Measurements from ENCODE around the gene PER1. TPM values are rescaled to one million over a fixed set of nuclear protein-coding genes. Genes with fewer than 3 reads are reported as not detected.

Gene PER1
- total RNA-seq, 6 experiments from 2014 or later: 25.7 to 118 (median 55.2) TPM

DNA sequence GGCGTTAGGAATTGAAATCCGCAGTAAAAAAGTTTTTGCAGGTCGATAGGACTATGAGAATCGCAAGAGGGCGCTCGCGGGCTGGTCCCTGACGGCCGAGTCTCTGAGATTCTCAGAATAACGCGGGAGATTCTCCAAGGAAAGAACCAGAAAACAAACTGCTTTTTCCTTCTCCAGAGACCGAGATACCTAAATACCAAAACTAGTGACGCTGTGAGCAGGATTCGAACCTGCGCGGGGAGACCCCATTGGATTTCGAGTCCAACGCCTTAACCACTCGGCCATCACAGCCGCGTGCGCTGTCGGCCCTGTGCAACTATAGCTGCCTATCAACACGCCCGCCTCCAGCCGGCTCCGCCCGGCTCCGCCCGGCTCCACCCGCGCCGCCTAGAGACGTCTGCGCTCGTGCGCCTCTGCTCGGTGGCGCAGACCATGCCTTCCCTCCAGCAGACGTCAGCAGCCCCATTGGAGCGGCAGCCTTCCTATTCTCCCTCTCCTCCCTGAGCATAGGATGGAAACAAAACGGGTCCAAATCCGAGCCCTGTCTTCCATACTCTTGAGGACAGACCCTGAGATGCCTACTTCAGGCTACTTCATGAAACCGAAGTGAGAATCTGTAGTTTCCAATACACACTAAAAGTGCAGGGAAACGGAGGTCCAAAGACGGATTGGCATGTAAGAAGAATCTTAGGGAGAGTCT lies 13.4 kb downstream of the PER1 start:
- ATAC-seq: peak; percentile 87 to 93 (median 88)
- peaks cover 0 to 9% (median 1%) of the 10 kb centered on the region in 4 donors for H3K4me1 ChIP-seq
- intact Hi-C loops (cut with DNase I): no loop called here
- peak; percentile 68 for TF ChIP-seq POLR2A (IDR thresholded peaks at IDR 0.05)
- TF ChIP-seq, protein P1, sequence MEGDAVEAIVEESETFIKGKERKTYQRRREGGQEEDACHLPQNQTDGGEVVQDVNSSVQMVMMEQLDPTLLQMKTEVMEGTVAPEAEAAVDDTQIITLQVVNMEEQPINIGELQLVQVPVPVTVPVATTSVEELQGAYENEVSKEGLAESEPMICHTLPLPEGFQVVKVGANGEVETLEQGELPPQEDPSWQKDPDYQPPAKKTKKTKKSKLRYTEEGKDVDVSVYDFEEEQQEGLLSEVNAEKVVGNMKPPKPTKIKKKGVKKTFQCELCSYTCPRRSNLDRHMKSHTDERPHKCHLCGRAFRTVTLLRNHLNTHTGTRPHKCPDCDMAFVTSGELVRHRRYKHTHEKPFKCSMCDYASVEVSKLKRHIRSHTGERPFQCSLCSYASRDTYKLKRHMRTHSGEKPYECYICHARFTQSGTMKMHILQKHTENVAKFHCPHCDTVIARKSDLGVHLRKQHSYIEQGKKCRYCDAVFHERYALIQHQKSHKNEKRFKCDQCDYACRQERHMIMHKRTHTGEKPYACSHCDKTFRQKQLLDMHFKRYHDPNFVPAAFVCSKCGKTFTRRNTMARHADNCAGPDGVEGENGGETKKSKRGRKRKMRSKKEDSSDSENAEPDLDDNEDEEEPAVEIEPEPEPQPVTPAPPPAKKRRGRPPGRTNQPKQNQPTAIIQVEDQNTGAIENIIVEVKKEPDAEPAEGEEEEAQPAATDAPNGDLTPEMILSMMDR (IDR thresholded peaks at IDR 0.05): peak; percentile 76 to 82 (median 82)
- no peaks in the 10 kb centered on the region for H3K27me3 ChIP-seq
- DNase-seq: peak; percentile 84 to 92 (median 91)
- H3K36me3 ChIP-seq: peaks cover 19 to 46% (median 42%) of the 10 kb centered on the region in 4 donors
- 2% methylated on average over 36 of the region's 46 CpGs for WGBS (ENCODE audit: insufficient coverage, low coverage, low lambda C conversion rate, missing lambda C conversion rate)
- no peaks in the 10 kb centered on the region for H3K9me3 ChIP-seq
- H3K4me3 ChIP-seq: no peak overlapping the region
- peak overlapping the region in 2 of 3 donors; percentile 76 for H3K27ac ChIP-seq

DNA sequence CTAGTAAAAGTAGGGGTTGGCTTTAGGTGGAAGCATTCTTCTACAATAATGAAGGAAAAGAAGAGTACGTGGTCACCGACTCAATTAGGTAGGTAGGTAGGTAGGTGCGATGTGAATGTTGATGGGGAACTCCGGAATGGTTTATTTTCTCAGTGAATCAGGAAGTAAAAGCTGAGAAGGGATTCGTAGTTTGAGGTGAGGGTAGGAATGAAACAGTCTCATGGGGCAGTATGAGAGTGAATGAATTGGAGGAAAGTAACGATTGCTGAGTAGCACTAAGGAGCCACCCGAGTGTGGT lies 13.9 kb downstream of the PER1 start:
- Histone ChIP-seq H3K4me1 (peaks cover 0 to 9% (median 1%) of the 10 kb centered on the region in 4 donors), H3K4me3 (no peak overlapping the region), H3K27me3 (no peaks in the 10 kb centered on the region), H3K9me3 (no peaks in the 10 kb centered on the region), H3K36me3 (peaks cover 19 to 42% (median 38%) of the 10 kb centered on the region in 4 donors), H3K27ac (peak overlapping the region in 2 of 3 donors; percentile 76)
- no peak for TF ChIP-seq POLR2A (IDR thresholded peaks at IDR 0.05)
- TF ChIP-seq, protein P1 (IDR thresholded peaks at IDR 0.05): no peak
- intact Hi-C loops (cut with DNase I): no loop called here
- DNase-seq (no peak), ATAC-seq (no peak)
- 18% methylated on average over 7 of the region's 7 CpGs for WGBS (ENCODE audit: insufficient coverage, low coverage, low lambda C conversion rate, missing lambda C conversion rate)

DNA sequence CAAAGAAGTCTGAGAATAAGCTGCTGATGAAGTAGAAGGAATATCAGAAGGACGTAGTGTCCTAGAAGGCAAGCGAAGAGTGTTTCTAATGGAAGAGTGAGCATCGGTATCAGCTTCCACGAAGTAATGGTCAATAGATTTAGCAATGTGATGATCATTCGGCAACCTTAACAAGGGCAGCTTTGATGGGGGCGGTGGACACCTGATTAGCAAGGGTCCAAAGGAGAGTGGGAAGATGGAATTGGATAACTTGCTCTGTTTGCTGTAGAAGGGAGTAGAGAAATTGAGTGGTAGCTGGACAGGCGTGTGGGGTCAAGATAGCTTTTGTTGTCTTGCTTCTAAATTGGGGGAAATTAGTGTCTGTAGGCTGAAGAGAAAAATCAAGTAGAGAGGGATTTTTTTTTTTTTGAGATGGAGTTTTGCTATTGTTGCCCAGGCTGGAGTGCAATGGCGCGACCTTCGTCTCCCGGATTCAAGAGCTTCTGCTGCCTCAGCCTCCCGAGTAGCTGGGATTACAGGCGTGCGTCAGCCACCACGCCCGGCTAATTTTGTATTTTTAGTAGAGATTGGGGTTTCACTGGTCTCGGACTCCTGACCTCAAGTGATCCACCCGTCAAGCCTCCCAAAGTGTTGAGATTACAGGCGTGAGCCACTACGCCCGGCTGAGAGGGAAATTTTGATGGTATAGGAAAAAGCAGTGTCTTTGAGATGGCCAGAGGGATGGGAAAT lies 14.4 kb downstream of the PER1 start:
- no peak for ATAC-seq
- no peaks in the 10 kb centered on the region for H3K9me3 ChIP-seq
- 50% methylated on average over 15 of the region's 21 CpGs for WGBS (ENCODE audit: insufficient coverage, low coverage, low lambda C conversion rate, missing lambda C conversion rate)
- intact Hi-C loops (cut with DNase I): no loop called here
- H3K27ac ChIP-seq: peak overlapping the region in 1 of 3 donors; percentile 76
- H3K4me3 ChIP-seq: no peak overlapping the region
- TF ChIP-seq POLR2A (IDR thresholded peaks at IDR 0.05): no peak
- TF ChIP-seq, protein P1 (IDR thresholded peaks at IDR 0.05): no peak
- no peak for DNase-seq
- H3K27me3 ChIP-seq: no peaks in the 10 kb centered on the region
- peaks cover 14 to 37% (median 34%) of the 10 kb centered on the region in 4 donors for H3K36me3 ChIP-seq
- peaks cover 0 to 9% (median 1%) of the 10 kb centered on the region in 4 donors for H3K4me1 ChIP-seq

DNA sequence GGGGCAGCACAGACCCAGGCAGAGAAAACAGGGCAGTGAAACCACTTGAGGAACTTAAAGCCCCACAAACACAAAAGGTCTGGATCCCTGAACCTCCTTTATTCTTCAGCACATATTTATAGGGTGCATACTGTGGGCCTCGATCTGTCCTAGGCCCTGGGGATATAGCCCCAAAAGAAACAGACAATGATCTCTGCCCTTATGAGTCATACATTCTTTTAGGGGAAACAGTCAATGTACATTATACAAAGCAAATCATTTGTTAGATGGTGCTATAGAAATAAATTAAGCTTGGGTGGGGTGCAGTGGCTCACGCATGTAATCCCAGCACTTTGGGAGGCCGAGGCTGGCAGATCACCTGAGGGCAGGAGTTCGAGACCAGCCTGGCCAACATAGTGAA lies 18.3 kb downstream of the PER1 start:
- no peak for ATAC-seq
- Histone ChIP-seq H3K9me3 (no peaks in the 10 kb centered on the region), H3K4me3 (no peak overlapping the region), H3K4me1 (peaks cover 0 to 2% (median under 1%) of the 10 kb centered on the region in 4 donors), H3K27ac (no peak overlapping the region), H3K27me3 (no peaks in the 10 kb centered on the region), H3K36me3 (peaks cover 0 to under 1% (median 0%) of the 10 kb centered on the region in 4 donors)
- no peak for DNase-seq
- 100% methylated on average over 4 of the region's 4 CpGs for WGBS (ENCODE audit: insufficient coverage, low coverage, low lambda C conversion rate, missing lambda C conversion rate)
- intact Hi-C loops (cut with DNase I): no loop called here
- no peak for TF ChIP-seq POLR2A (IDR thresholded peaks at IDR 0.05)

DNA sequence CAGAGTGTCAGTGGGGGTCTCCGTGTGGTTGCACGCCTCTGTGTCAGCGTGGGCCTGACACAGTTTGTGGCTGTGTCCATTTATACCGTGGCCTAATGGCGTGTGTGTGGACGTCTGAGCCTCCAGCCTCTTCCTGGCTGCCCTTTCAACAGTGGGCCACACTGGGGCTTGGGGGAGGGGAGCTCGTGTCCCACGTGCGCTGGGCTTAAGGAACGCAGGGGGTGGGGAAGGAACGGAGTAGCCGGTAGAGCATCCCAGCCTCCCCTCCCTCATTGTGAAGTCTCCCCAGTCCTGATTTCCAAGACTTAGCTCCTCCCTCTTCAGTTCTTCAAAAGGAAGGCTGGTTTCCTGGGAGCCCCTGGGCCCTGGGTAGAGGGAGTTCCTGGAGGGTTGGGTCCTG lies 18.8 kb downstream of the PER1 start:
- TF ChIP-seq, protein P1 (IDR thresholded peaks at IDR 0.05): no peak
- TF ChIP-seq POLR2A (IDR thresholded peaks at IDR 0.05): no peak
- no peak for DNase-seq
- ATAC-seq: peak in 1 of 4 donors; percentile 19

More for the DNA sequence above, 18.8 kb downstream of the PER1 start:
- WGBS (ENCODE audit: insufficient coverage, low coverage, low lambda C conversion rate, missing lambda C conversion rate): 79% methylated on average over 6 of the region's 12 CpGs
- intact Hi-C loops (cut with DNase I): no loop called here
- no peak overlapping the region for H3K4me3 ChIP-seq
- no peak overlapping the region for H3K27ac ChIP-seq
- peaks cover 0 to 2% (median 0%) of the 10 kb centered on the region in 4 donors for H3K4me1 ChIP-seq
- H3K27me3 ChIP-seq: no peaks in the 10 kb centered on the region
- H3K36me3 ChIP-seq: no peaks in the 10 kb centered on the region
- H3K9me3 ChIP-seq: no peaks in the 10 kb centered on the region
